Stomach (tissue), 19 donors: Measurements from ENCODE around the gene TM9SF1. TPM values are rescaled to one million over a fixed set of nuclear protein-coding genes. Genes with fewer than 3 reads are reported as not detected.

Experiments
- DNase-seq, 2 donors: peaks; one replicate each; pipeline versions ENCODE4 v3.0.0 to v3.0.0-alpha.2; 2013 to 2019
- H3K27ac ChIP-seq, 5 donors: fragments of 200-600 bp in 4 of 5; sonication (generic) in 4 of 5; one replicate each; pipeline ENCODE4 v1.5.1; 2013 to 2019; ENCODE audit warnings: mild to moderate bottlenecking in 1 of 5, moderate library complexity in 1 of 5
- H3K27me3 ChIP-seq, 3 donors: fragments of 200-600 bp; sonication (generic); one replicate each; pipeline ENCODE4 v1.5.1; 2017 to 2019; ENCODE audit warnings: mixed run types in 1 of 3
- H3K36me3 ChIP-seq, 4 donors: fragments of 200-600 bp; sonication (generic); 1 replicate in 3 of 4; 2 replicates in 1 of 4; pipeline ENCODE4 v1.5.1; 2016 to 2019
- H3K4me1 ChIP-seq, 4 donors: fragments of 200-600 bp; sonication (generic); one replicate each; pipeline ENCODE4 v1.5.1; 2016 to 2019
- H3K4me3 ChIP-seq, 4 donors: fragments of 200-600 bp; sonication (generic) in 3 of 4; one replicate each; pipeline ENCODE4 v1.5.1; 2016 to 2019; ENCODE audit warnings: mild to moderate bottlenecking in 1 of 4
- H3K9me3 ChIP-seq, 4 donors: fragments of 200-600 bp; sonication (generic); one replicate each; pipeline ENCODE4 v1.5.1; 2016 to 2019
- EP300 ChIP-seq: sonication (generic); formaldehyde crosslinking; IDR thresholded peaks from one replicate; pipeline ENCODE4 v1.6.1; 2017; ENCODE audit warnings: antibody characterized with exemption
- POLR2A ChIP-seq, 4 donors: fragments of 450-650 bp; IDR thresholded peaks; one replicate each; pipeline ENCODE4 v1.6.1; 2016; ENCODE audit warnings: antibody characterized with exemption in 4 of 4, control low read depth in 2 of 4, mild to moderate bottlenecking in 1 of 4, moderate library complexity in 1 of 4
- POLR2AphosphoS5 ChIP-seq, 3 donors: sonication (generic); formaldehyde crosslinking; IDR thresholded peaks; one replicate each; pipeline ENCODE4 v1.6.1; 2016; ENCODE audit warnings: antibody characterized with exemption in 3 of 3
- WGBS, 5 donors: extraction: QIAGEN DNeasy Blood & Tissue Kit in 3 of 5; methylation state at CpG; one replicate each; pipeline versions ENCODE4 v1.1.5 to v1.1.7; 2013 to 2018; 5-methylcytosine and 5-hydroxymethylcytosine counted together
- intact Hi-C: fragments of 100-400 bp; cut with DNase I; formaldehyde crosslinking; loops from one replicate; pipeline ENCODE4 v1.15.1; 2023; ENCODE audit warnings: low total_unique reads
- long read RNA-seq, 10 donors: transcript quantifications; one replicate each; lab custom pipeline, GENCODE V29; 2026
- polyA plus RNA-seq, 3 donors: library from polyadenylated mRNA; stranded (reverse); fragments of 200-250 nt; gene quantifications; one replicate each; pipeline ENCODE4 v1.2.3, GENCODE V29; 2013
- total RNA-seq, 5 donors: library from RNA; depleted of rRNA; stranded (reverse); fragments of >200 nt; gene quantifications; one replicate each; pipeline versions ENCODE4 v1.1.0 to v1.2.3, GENCODE V29; 2014 to 2016
- TF ChIP-seq, protein P1 (sequence below), 7 experiments: fragments of 450-650 bp in 4 of 7; fragments of 200-600 bp in 3 of 7; sonication (generic) in 3 of 7; IDR thresholded peaks; one replicate each; pipeline ENCODE4 v1.5.1; 2016 to 2019; ENCODE audit warnings: antibody characterized with exemption in 7 of 7, control low read depth in 2 of 7, mild to moderate bottlenecking in 1 of 7
- donor health status: healthy with polysubstance abuse.
- donor health status: Bipolar disorder and iron deficiency.
- donor health status: healthy.

The TM9SF1 gene, protein sequence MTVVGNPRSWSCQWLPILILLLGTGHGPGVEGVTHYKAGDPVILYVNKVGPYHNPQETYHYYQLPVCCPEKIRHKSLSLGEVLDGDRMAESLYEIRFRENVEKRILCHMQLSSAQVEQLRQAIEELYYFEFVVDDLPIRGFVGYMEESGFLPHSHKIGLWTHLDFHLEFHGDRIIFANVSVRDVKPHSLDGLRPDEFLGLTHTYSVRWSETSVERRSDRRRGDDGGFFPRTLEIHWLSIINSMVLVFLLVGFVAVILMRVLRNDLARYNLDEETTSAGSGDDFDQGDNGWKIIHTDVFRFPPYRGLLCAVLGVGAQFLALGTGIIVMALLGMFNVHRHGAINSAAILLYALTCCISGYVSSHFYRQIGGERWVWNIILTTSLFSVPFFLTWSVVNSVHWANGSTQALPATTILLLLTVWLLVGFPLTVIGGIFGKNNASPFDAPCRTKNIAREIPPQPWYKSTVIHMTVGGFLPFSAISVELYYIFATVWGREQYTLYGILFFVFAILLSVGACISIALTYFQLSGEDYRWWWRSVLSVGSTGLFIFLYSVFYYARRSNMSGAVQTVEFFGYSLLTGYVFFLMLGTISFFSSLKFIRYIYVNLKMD
- total RNA-seq = 10 to 100 TPM in 4 of 5 donors, 1 to 10 TPM in 1; 6.4 to 79.7 (median 31.6) TPM
- polyA plus RNA-seq = 10 to 100 TPM; 14.6 to 28.2 (median 14.7) TPM
- long read RNA-seq, donor 1, partial matches to known transcripts = 0 of 3 reads
- long read RNA-seq, donor 1, other reads (novel, unspliced or antisense) = 0 of 3 reads
- long read RNA-seq, donor 2, transcript TM9SF1-201 (6 exons, 2,452 nt) = major isoform, 6 of 6 reads
- long read RNA-seq, donor 2, partial matches to known transcripts = 0 of 6 reads
- long read RNA-seq, donor 2, other reads (novel, unspliced or antisense) = 0 of 6 reads
- long read RNA-seq, donor 3, partial matches to known transcripts = 0 of 2 reads
- long read RNA-seq, donor 3, other reads (novel, unspliced or antisense) = 0 of 2 reads
- long read RNA-seq, donor 4 = 0 reads
- long read RNA-seq, donor 5, partial matches to known transcripts = 0 of 5 reads
- long read RNA-seq, donor 5, other reads (novel, unspliced or antisense) = 0 of 5 reads
- long read RNA-seq, donor 6, transcript TM9SF1-201 (6 exons, 2,452 nt) = major isoform, 15 of 59 reads
- long read RNA-seq, donor 6, partial matches to known transcripts = 40 of 59 reads
- long read RNA-seq, donor 6, other reads (novel, unspliced or antisense) = 0 of 59 reads
- long read RNA-seq, donor 7, transcript TM9SF1-201 (6 exons, 2,452 nt) = major isoform, 9 of 10 reads
- long read RNA-seq, donor 7, partial matches to known transcripts = 0 of 10 reads
- long read RNA-seq, donor 7, other reads (novel, unspliced or antisense) = 0 of 10 reads
- long read RNA-seq, donor 8, transcript TM9SF1-201 (6 exons, 2,452 nt) = major isoform, 8 of 11 reads
- long read RNA-seq, donor 8, partial matches to known transcripts = 0 of 11 reads
- long read RNA-seq, donor 8, other reads (novel, unspliced or antisense) = 0 of 11 reads
- long read RNA-seq, donor 9, partial matches to known transcripts = 8 of 11 reads
- long read RNA-seq, donor 9, other reads (novel, unspliced or antisense) = 0 of 11 reads
- long read RNA-seq, donor 10, transcript TM9SF1-201 (6 exons, 2,452 nt) = major isoform, 5 of 5 reads
- long read RNA-seq, donor 10, partial matches to known transcripts = 0 of 5 reads
- long read RNA-seq, donor 10, other reads (novel, unspliced or antisense) = 0 of 5 reads

DNA sequence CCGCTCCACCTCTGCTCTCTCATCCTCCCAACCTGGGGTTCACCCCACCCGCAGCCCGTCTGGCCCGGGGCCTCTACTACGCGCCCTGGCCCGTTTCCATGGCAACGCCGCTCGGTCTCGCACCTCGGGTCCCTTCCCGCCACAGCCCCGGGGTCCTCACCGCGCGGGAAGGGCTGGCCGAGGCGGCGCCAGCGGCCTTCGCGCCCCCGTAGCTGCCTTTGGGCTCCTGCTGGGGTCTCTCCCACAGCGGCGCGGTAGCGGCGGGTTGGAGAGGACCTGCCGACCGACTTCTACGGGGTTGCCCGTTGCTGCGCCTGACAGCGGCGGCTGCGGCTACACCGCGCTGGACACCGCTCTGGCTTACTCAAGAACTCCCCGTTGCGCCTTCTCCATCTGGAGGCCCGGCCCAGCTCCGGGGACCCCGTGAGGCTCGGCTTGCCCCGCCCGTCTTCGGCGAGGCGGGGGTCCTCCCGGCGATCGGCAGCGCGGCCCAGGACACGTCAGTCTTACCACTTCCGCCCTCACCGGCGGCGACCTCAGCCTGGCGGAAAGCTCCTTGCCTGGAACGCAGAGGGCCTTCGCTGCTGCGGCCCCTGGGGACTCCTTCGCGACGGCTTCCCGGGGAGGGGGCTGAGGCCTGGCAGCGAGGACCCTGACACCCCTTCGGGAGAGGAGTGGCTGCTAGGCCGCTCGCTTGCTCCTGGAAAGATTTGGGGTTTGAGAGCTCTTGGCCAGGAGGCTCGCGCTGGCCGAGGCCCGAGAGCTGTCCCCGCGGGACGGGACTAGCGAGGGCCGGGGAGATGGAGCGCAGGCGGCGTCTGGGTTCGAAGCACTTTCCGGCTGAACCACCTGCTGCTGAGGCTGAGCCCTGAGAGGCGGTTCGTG is at the start of gene TM9SF1:
Gene TM9SF1, minus strand, starts transcription at position 256 of the 885 bp plus-strand sequence. CDS start 422 bp downstream, outside the sequence.
- Histone ChIP-seq H3K27ac (peak within 1 kb of the TSS; percentile 93 to 99 (median 98)), H3K27me3 (no peaks in the 10 kb centered on the region), H3K9me3 (no peaks in the 10 kb centered on the region), H3K36me3 (peaks cover 0 to 41% (median 36%) of the 10 kb centered on the region in 4 donors), H3K4me3 (peak within 1 kb of the TSS; percentile 84 to 99 (median 88)), H3K4me1 (peaks cover 24 to 68% (median 49%) of the 10 kb centered on the region in 4 donors)
- peak; percentile 89 to 97 for DNase-seq
- WGBS, 5 donors = 0 to 1% (median 1%) methylated on average over 43 to 89 of the region's 89 CpGs
- intact Hi-C loops = no loop called here
- TF ChIP-seq EP300 (no peak), POLR2A (IDR thresholded peaks at IDR 0.05) (peak in 2 of 4 donors; percentile 25 to 66), POLR2AphosphoS5 (IDR thresholded peaks at IDR 0.05) (peak; percentile 82 to 96 (median 95))
- TF ChIP-seq, protein P1, sequence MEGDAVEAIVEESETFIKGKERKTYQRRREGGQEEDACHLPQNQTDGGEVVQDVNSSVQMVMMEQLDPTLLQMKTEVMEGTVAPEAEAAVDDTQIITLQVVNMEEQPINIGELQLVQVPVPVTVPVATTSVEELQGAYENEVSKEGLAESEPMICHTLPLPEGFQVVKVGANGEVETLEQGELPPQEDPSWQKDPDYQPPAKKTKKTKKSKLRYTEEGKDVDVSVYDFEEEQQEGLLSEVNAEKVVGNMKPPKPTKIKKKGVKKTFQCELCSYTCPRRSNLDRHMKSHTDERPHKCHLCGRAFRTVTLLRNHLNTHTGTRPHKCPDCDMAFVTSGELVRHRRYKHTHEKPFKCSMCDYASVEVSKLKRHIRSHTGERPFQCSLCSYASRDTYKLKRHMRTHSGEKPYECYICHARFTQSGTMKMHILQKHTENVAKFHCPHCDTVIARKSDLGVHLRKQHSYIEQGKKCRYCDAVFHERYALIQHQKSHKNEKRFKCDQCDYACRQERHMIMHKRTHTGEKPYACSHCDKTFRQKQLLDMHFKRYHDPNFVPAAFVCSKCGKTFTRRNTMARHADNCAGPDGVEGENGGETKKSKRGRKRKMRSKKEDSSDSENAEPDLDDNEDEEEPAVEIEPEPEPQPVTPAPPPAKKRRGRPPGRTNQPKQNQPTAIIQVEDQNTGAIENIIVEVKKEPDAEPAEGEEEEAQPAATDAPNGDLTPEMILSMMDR (IDR thresholded peaks at IDR 0.05) = no peak

GRCh38 chr14:24243336-24243836 is 48.1 kb upstream of the TM9SF1 start:
- no peaks in the 10 kb centered on the region for H3K9me3 ChIP-seq
- DNase-seq = peak in 1 of 2 donors; percentile 58
- intact Hi-C loops = loop anchor here (10.0 kb wide), 1 partner anchor 51 kb away; the partner anchor contains the start of genes DHRS1 and NOP9
- peaks cover 22 to 30% (median 29%) of the 10 kb centered on the region in 4 donors for H3K36me3 ChIP-seq
- H3K4me3 ChIP-seq = peak overlapping the region; percentile 65 to 84 (median 71)
- WGBS, 5 donors = 36 to 39% (median 38%) methylated on average over 10 of the region's 10 CpGs
- H3K27ac ChIP-seq = peak overlapping the region; percentile 92 to 100 (median 99)
- peaks cover 35 to 52% (median 44%) of the 10 kb centered on the region in 4 donors for H3K4me1 ChIP-seq
- no peaks in the 10 kb centered on the region for H3K27me3 ChIP-seq
- no peak for TF ChIP-seq POLR2A (IDR thresholded peaks at IDR 0.05)
- no peak for TF ChIP-seq POLR2AphosphoS5 (IDR thresholded peaks at IDR 0.05)
- no peak for TF ChIP-seq EP300
- TF ChIP-seq, protein P1 (IDR thresholded peaks at IDR 0.05) = no peak

DNA sequence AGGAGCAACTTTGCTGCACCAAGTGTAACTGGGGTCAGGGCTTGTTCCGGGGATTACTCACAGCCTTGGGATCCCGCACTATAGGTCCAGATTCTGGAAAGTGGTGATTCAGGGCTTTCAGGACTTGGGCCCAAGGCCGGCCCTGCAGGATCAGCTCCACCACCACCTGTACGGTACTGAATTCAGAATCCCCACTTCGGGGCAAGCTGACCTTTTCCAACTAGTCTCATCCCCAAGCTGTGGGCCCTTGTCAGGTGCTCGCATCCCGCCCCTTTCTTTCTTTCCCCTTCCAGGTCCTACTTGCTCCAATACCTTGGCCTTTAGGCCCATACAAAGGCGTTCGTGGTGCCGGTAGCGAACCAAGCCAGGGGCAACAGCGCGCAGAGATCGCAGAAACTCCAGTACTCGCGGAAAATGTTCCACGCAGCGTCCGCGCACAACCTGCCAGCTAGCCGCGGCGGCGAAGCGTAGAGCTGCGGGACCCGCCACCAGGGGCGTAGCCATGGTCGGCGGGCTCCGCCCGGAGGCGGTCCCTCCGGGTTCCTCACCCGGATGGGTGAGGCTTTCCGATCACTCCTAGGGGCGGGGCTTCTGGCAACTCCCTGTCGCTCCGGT is 46.7 kb upstream of the TM9SF1 start:
- H3K4me3 ChIP-seq = peak overlapping the region; percentile 65 to 84 (median 71)
- no peaks in the 10 kb centered on the region for H3K27me3 ChIP-seq
- 1 to 8% (median 1%) methylated on average over 12 to 39 of the region's 39 CpGs for WGBS, 5 donors
- intact Hi-C loops = loop anchor here (10.0 kb wide), 1 partner anchor 53 kb away; the partner anchor contains the start of genes DHRS1 and NOP9
- H3K27ac ChIP-seq = peak overlapping the region; percentile 92 to 100 (median 99)
- TF ChIP-seq EP300 (no peak), POLR2AphosphoS5 (IDR thresholded peaks at IDR 0.05) (peak in 1 of 3 donors; percentile 0)
- TF ChIP-seq, protein P1 (IDR thresholded peaks at IDR 0.05) = peak in 5 of 7 experiments; percentile 60 to 87 (median 75)
- peak; percentile 94 to 97 for DNase-seq
- no peaks in the 10 kb centered on the region for H3K9me3 ChIP-seq
- peaks cover 35 to 59% (median 52%) of the 10 kb centered on the region in 4 donors for H3K4me1 ChIP-seq
- peaks cover 36 to 45% (median 44%) of the 10 kb centered on the region in 4 donors for H3K36me3 ChIP-seq
